ENCODE measurements around the gene FAM181A.

Gene FAM181A

DNA sequence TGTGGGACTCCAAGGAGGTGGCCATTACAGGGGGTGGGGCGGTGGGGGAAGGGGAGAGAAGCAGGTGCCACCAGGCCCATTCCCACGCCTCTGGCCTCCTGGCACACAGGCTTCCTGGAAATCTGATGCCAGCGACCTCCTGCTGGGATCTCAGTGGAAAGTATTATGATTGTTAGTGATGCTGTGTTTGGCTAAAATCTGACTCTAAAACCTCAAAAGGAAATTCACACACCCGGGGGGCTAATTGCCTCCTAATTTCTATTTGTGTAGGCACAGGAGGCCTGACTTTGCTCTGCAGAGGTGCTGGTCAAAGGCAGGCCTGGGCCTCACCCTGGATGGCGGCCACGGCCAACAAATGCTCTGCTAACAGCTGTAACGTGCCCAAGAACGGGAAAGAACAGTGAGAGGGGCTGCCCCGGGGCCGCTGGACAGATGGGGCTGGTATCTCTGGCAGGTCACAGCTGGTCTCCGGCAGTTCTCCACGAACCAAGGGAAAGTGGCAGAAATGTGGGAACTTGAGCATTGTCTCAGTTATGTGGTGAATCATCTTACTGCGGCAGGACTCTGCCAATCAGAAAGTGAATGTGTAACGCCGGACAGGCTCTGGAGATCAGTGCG, 14.3 kb downstream of the FAM181A start:
- no peak overlapping the region for H3K4me2 ChIP-seq (ENCODE audit: insufficient read depth, low read length)
- no peak overlapping the region for H3K27ac ChIP-seq (ENCODE audit: low read length)

GRCh38 chr14:93943052-93943451, 15.9 kb downstream of the FAM181A start:
- Histone ChIP-seq H3K4me1 (ENCODE audit: insufficient read depth, low read length) (no peaks in the 10 kb centered on the region), H3K9me3 (ENCODE audit: insufficient read depth, low read length, severe bottlenecking) (no peaks in the 10 kb centered on the region), H3K9ac (ENCODE audit: low read depth, low read length) (no peak overlapping the region), H4K20me1 (ENCODE audit: insufficient read depth, low read length) (no peaks in the 10 kb centered on the region; the same call in 1 of the 2 replicates), H3K79me2 (ENCODE audit: insufficient read depth, low read length) (no peaks in the 10 kb centered on the region), H3K27me3 (ENCODE audit: insufficient read depth, low read length, poor library complexity) (peaks cover 15% of the 10 kb centered on the region), H3K36me3 (ENCODE audit: insufficient read depth, low read length) (no peaks in the 10 kb centered on the region), H2AFZ (ENCODE audit: low read depth, low read length) (no peak overlapping the region), H3K4me2 (ENCODE audit: insufficient read depth, low read length) (no peak overlapping the region), H3K4me3 (ENCODE audit: low read depth in 1 of 2, low read length in 2 of 2) (no peak overlapping the region), H3K27ac (ENCODE audit: low read length) (no peak overlapping the region)
- ATAC-seq (ENCODE audit: insufficient read depth, low read depth) (no peak), DNase-seq (no peak)
- no peak for TF ChIP-seq EZH2 (IDR thresholded peaks at IDR 0.05; ENCODE audit: borderline replicate concordance, low read depth, low read length, severe bottlenecking)
- TF ChIP-seq, protein P1, sequence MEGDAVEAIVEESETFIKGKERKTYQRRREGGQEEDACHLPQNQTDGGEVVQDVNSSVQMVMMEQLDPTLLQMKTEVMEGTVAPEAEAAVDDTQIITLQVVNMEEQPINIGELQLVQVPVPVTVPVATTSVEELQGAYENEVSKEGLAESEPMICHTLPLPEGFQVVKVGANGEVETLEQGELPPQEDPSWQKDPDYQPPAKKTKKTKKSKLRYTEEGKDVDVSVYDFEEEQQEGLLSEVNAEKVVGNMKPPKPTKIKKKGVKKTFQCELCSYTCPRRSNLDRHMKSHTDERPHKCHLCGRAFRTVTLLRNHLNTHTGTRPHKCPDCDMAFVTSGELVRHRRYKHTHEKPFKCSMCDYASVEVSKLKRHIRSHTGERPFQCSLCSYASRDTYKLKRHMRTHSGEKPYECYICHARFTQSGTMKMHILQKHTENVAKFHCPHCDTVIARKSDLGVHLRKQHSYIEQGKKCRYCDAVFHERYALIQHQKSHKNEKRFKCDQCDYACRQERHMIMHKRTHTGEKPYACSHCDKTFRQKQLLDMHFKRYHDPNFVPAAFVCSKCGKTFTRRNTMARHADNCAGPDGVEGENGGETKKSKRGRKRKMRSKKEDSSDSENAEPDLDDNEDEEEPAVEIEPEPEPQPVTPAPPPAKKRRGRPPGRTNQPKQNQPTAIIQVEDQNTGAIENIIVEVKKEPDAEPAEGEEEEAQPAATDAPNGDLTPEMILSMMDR (IDR thresholded peaks at IDR 0.05; ENCODE audit: borderline replicate concordance, extremely low read depth, low read length, poor library complexity, severe bottlenecking) = no peak

More for the DNA sequence above, 14.3 kb downstream of the FAM181A start:
- Histone ChIP-seq H3K27me3 (ENCODE audit: insufficient read depth, low read length, poor library complexity) (peaks cover 15% of the 10 kb centered on the region), H3K9me3 (ENCODE audit: insufficient read depth, low read length, severe bottlenecking) (no peaks in the 10 kb centered on the region), H3K79me2 (ENCODE audit: insufficient read depth, low read length) (no peaks in the 10 kb centered on the region), H3K9ac (ENCODE audit: low read depth, low read length) (no peak overlapping the region), H4K20me1 (ENCODE audit: insufficient read depth, low read length) (peaks cover 8% of the 10 kb centered on the region), H3K4me1 (ENCODE audit: insufficient read depth, low read length) (no peaks in the 10 kb centered on the region), H3K4me3 (ENCODE audit: low read depth in 1 of 2, low read length in 2 of 2) (no peak overlapping the region), H2AFZ (ENCODE audit: low read depth, low read length) (no peak overlapping the region), H3K36me3 (ENCODE audit: insufficient read depth, low read length) (no peaks in the 10 kb centered on the region)
- no peak for TF ChIP-seq EZH2 (IDR thresholded peaks at IDR 0.05; ENCODE audit: borderline replicate concordance, low read depth, low read length, severe bottlenecking)
- TF ChIP-seq, protein P1 (IDR thresholded peaks at IDR 0.05; ENCODE audit: borderline replicate concordance, extremely low read depth, low read length, poor library complexity, severe bottlenecking) = no peak
- DNase-seq (no peak), ATAC-seq (ENCODE audit: insufficient read depth, low read depth) (no peak)

GRCh38 chr14:93943930-93944329, 16.8 kb downstream of the FAM181A start:
- TF ChIP-seq, protein P1 (IDR thresholded peaks at IDR 0.05; ENCODE audit: borderline replicate concordance, extremely low read depth, low read length, poor library complexity, severe bottlenecking) = no peak
- TF ChIP-seq EZH2 (IDR thresholded peaks at IDR 0.05; ENCODE audit: borderline replicate concordance, low read depth, low read length, severe bottlenecking) = no peak
- ATAC-seq (ENCODE audit: insufficient read depth, low read depth) (no peak), DNase-seq (no peak)
- Histone ChIP-seq H3K9ac (ENCODE audit: low read depth, low read length) (no peak overlapping the region), H3K4me2 (ENCODE audit: insufficient read depth, low read length) (no peak overlapping the region), H3K4me1 (ENCODE audit: insufficient read depth, low read length) (no peaks in the 10 kb centered on the region), H3K36me3 (ENCODE audit: insufficient read depth, low read length) (no peaks in the 10 kb centered on the region), H3K27ac (ENCODE audit: low read length) (no peak overlapping the region), H4K20me1 (ENCODE audit: insufficient read depth, low read length) (no peaks in the 10 kb centered on the region; the same call in 1 of the 2 replicates), H2AFZ (ENCODE audit: low read depth, low read length) (no peak overlapping the region), H3K4me3 (ENCODE audit: low read depth in 1 of 2, low read length in 2 of 2) (no peak overlapping the region), H3K9me3 (ENCODE audit: insufficient read depth, low read length, severe bottlenecking) (no peaks in the 10 kb centered on the region), H3K27me3 (ENCODE audit: insufficient read depth, low read length, poor library complexity) (peaks cover 15% of the 10 kb centered on the region), H3K79me2 (ENCODE audit: insufficient read depth, low read length) (no peaks in the 10 kb centered on the region)

Measured in DND-41 (cell line).